SK-N-SH (cell line): ENCODE measurements around the gene CACUL1.
"Not testable (repeated sequence)": the region's sequence is repeated elsewhere in the genome, so short reads cannot be mapped to it uniquely, and the experiment has no call there.

Experiments used
- CHD2 ChIP-seq: fragments of 150-350 bp; IDR thresholded peaks from 2 replicates; pipeline ENCODE4 v1.6.1; 2018; ENCODE audit warnings: low read length; ENCODE audit not compliant: partially characterized antibody
- CTCF ChIP-seq: fragments of 200-600 bp; sonication (generic); IDR thresholded peaks from 2 replicates; pipeline ENCODE4 v1.6.1; 2017; ENCODE audit warnings: antibody characterized with exemption, mild to moderate bottlenecking, moderate library complexity
- ELF1 ChIP-seq: IDR thresholded peaks from 2 replicates; pipeline ENCODE4 v1.4.0; 2012
- EP300 ChIP-seq, 2 experiments: IDR thresholded peaks; 2 replicates each; pipeline versions ENCODE4 v1.4.0 to v1.6.1; 2012; ENCODE audit warnings: borderline replicate concordance in 1 of 2, low read depth in 1 of 2, low read length in 1 of 2
- FOXM1 ChIP-seq: IDR thresholded peaks from 2 replicates; pipeline ENCODE4 v1.4.0; 2012; ENCODE audit warnings: low read depth, mild to moderate bottlenecking
- GABPA ChIP-seq: IDR thresholded peaks from 2 replicates; pipeline ENCODE4 v1.4.0; 2012; ENCODE audit warnings: low read depth, mild to moderate bottlenecking
- POLR2AphosphoS5 ChIP-seq: IDR thresholded peaks from 2 replicates; pipeline ENCODE4 v1.6.1; 2012; ENCODE audit warnings: low read depth, low read length
- TAF1 ChIP-seq: IDR thresholded peaks from 2 replicates; pipeline ENCODE4 v1.6.1; 2012; ENCODE audit warnings: low read depth, mild to moderate bottlenecking, low read length, moderate library complexity, borderline replicate concordance
- USF2 ChIP-seq: fragments of 150-350 bp; IDR thresholded peaks from 2 replicates; pipeline ENCODE4 v1.6.1; 2017; ENCODE audit warnings: antibody characterized with exemption, low read length, low read depth, borderline replicate concordance
- YY1 ChIP-seq: IDR thresholded peaks from 2 replicates; pipeline ENCODE4 v1.4.0; 2012; ENCODE audit warnings: low read depth, mild to moderate bottlenecking

GRCh38 chr10:118782916-118783465 is 28.2 kb upstream of the CACUL1 start:
- not testable (repeated sequence) for TF ChIP-seq CTCF; TAF1; POLR2AphosphoS5; CHD2; ELF1; FOXM1; USF2; GABPA; EP300 (IDR thresholded peaks at IDR 0.05; ENCODE audit: borderline replicate concordance in 1 of 2, low read depth in 1 of 2, low read length in 1 of 2); YY1
